ENCODE results near the gene ITGA8.

DNA sequence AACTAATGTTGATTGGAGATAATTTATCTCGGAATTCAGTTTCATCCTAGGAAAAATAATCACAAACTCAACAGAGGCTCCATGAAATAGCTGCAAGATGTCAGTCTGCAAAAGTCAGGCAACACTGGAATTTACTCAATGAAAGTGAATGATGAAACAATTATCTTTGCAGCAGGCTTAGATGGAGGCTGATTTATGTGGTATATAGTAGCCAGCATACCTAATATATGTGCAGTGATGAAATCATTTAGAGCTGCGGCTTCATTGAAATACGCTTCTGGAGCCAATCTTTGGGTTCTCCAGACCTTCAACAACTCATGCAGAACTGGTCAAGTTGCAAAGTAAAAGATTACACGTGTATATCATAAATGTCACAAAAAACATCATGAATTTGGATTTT lies 113.3 kb downstream of the ITGA8 start:
- TF ChIP-seq, protein P1, sequence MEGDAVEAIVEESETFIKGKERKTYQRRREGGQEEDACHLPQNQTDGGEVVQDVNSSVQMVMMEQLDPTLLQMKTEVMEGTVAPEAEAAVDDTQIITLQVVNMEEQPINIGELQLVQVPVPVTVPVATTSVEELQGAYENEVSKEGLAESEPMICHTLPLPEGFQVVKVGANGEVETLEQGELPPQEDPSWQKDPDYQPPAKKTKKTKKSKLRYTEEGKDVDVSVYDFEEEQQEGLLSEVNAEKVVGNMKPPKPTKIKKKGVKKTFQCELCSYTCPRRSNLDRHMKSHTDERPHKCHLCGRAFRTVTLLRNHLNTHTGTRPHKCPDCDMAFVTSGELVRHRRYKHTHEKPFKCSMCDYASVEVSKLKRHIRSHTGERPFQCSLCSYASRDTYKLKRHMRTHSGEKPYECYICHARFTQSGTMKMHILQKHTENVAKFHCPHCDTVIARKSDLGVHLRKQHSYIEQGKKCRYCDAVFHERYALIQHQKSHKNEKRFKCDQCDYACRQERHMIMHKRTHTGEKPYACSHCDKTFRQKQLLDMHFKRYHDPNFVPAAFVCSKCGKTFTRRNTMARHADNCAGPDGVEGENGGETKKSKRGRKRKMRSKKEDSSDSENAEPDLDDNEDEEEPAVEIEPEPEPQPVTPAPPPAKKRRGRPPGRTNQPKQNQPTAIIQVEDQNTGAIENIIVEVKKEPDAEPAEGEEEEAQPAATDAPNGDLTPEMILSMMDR (optimal IDR thresholded peaks at IDR 0.05 in 1 of 3, IDR thresholded peaks at IDR 0.05 in 1 of 3, conservative IDR thresholded peaks at IDR 0.05 in 1 of 3; ENCODE audit: extremely low read depth in 1 of 3, insufficient read depth in 2 of 3, low read length in 3 of 3), result no peak
- no peak for TF ChIP-seq EZH2 (IDR thresholded peaks at IDR 0.05; ENCODE audit: low read length)
